GM12801 (cell line): ENCODE data around the gene LPP.

Experiments
- CTCF ChIP-seq: IDR thresholded peaks from one replicate; pipeline ENCODE4 v1.5.1; 2011; ENCODE audit warnings: control low read depth; ENCODE audit not compliant: insufficient read length; ENCODE audit errors: extremely low read depth

Gene LPP

DNA sequence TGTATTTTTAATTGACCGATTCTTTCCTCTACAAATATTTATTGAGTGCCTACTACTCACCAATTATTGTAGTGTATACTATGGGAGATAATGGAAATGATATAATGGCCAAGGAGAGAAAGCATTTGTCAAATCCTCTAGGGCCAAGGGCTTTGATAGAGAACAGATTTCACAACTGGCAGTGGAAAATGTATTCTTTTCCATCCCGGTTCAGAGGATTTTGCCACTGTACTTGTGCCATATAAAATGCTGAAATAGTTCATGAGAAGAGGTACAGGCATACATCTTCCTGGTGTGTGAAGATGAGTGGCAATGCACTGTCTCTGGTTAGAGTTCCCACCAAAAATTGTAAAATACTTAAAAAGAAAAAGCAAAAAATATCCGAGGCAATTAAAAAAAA is 566.3 kb downstream of the LPP start:
- TF ChIP-seq CTCF, result no peak

DNA sequence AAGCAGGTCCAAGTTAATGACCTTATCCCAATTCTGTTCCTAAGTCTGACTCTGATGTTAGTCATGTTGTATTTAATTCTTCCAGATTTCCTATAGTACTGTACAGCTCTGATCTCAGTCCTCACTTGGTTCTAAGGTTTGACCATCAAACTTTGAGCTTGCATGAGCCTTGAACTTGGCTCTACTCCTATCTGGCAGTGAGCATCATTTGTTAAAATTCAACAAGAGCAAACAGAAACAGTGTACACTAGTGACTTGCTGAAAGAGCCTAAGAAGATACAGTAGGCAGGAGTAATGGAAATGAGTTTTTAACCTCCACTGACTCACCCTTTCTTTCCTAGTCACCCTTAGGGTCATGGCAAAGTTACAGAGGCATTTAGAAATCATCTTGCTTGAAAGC is 566.7 kb downstream of the LPP start:
- no peak for TF ChIP-seq CTCF

DNA sequence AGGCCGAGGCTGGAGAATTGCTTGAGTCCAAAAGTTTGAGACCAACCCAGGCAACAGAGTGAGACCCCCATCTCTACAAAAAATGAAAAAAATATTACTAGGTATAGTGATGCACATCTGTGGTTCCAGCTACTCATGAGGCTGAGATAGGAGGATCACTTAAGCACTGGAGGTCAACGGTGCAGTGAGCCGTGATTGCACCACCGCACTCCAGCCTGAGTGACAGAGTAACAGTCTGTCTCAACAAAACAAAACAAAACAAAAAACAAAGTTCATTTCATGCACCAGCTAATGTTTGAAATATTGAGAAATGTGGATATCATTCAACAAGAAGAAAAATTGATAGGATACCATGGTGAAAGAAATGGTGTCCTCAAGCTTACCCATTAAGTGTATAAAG is 567.4 kb downstream of the LPP start:
- no peak for TF ChIP-seq CTCF

DNA sequence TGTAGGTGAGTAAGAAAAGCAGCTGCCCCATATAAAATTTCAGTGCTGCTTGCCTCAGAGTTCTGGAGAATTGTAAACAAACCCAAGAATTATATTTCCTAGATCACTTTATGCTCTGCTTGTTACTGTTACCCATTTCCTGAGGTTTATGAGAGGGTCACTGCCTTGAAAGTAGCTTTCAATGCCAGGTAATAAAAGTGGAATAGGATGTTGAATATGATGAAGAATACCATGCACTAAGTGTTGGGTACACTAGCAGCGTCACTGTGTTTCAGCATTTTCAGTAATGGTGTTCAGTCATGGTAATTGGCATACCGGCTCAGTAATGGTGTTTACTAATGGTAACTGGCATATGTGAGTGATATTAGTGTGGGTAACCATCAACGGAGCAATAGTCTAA is 568.0 kb downstream of the LPP start:
- TF ChIP-seq CTCF, result no peak

DNA sequence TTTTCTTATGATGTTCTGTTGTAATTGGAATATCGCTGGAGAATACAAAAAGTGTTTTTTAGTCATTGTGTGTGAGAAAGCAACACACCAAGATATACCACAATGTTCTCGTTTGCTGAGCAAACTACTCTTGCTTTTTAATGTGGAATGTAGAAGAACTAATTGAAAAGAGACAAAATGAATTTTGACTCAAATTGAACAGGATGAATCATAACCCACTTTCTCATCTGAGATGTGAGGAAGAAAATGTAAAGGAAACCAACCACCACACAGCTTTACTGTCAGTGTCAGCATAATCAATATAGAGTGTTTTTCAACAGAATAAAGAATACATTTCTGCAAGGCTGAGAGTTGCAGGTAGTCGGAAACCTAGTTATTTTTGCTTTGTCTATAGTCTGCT is 569.0 kb downstream of the LPP start:
- TF ChIP-seq CTCF, result no peak

DNA sequence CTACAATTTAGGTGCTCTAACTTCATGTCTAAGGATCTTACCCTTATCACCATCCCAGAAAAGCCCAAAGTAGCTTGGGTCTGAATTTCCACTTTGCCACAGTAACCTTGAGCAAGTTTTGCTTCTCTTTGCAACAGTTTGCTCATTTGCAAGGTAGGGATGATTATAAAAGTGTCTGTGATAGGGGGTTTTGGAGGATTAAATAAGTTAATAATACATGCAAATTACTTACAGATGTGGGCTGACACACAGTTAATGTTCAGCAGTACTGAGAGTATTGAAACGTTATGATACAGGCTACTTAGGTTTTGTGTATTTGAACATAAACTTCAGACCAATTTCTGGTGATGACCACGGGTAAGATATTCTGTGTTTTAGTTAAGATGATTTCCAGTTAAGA is 573.1 kb downstream of the LPP start:
- no peak for TF ChIP-seq CTCF

DNA sequence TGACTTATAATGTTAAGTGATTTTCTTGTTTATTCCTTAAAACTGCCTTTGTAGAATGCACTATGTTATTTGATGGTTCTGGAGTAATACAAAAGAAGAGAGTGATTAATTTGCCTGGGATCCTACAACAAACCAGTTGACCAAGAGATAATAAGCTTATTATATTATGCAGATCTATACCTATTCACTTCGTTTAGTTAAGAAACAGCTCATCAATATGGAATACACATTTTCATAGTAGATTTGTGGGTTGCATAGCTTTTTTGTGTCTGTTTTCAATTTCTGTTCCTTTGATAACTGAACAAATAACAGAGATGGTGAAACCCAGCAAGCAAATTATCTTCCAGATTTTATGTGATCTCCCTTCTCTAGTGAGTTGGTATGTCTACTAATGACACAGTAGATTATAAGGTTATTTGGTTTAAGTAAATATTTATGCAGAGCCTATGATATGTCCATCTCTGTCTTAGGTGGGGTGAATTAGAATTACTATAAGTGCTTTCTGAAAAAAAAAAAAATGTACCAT is 574.5 kb downstream of the LPP start:
- TF ChIP-seq CTCF, result no peak

- TF ChIP-seq CTCF, result no peak
Observed at GRCh38 chr3:188729422-188729821, 575.5 kb downstream of the LPP start.
